Common myeloid progenitor, CD34-positive (primary cell): ENCODE results near the gene PSTPIP1.

ENCODE experiments used
- CTCF ChIA-PET: fragments of 350-600 bp; sonication (Branson Sonifier 250); formaldehyde crosslinking; loops from one replicate; lab custom pipeline; 2021; ENCODE audit warnings: antibody characterized with exemption; lab: Charles Lee
- POLR2A ChIA-PET: fragments of 350-600 bp; sonication (Branson Sonifier 250); formaldehyde crosslinking; loops from one replicate; lab custom pipeline; 2021; ENCODE audit warnings: antibody characterized with exemption; lab: Charles Lee
- DNase-seq, 3 donors: peaks; one replicate each; pipeline versions ENCODE4 v3.0.0 to v3.0.0-alpha.2; 2013
- H3K27ac ChIP-seq, 2 experiments: 1 replicate in 1 of 2; 2 replicates in 1 of 2; pipeline ENCODE4 v1.7.0; 2013; ENCODE audit warnings: inconsistent platforms in 2 of 2, low read length in 2 of 2, mild to moderate bottlenecking in 2 of 2, low read depth in 1 of 2, moderate library complexity in 1 of 2; ENCODE audit not compliant: severe bottlenecking in 2 of 2, insufficient read depth in 1 of 2, poor library complexity in 1 of 2
- H3K27me3 ChIP-seq, 5 experiments: replicated peaks in 2 of 5; 1 replicate in 3 of 5; 2 replicates in 2 of 5; pipeline versions ENCODE4 v1.6.1 to v1.7.0; 2013; ENCODE audit warnings: low read length in 4 of 5, mild to moderate bottlenecking in 2 of 5, moderate library complexity in 2 of 5, inconsistent platforms in 1 of 5; ENCODE audit not compliant: insufficient read depth in 5 of 5, control insufficient read depth in 4 of 5
- H3K36me3 ChIP-seq, 4 experiments: 1 replicate in 2 of 4; 2 replicates in 2 of 4; pipeline versions ENCODE4 v1.6.1 to v1.7.0; 2013; ENCODE audit warnings: low read length in 3 of 4, control low read depth in 1 of 4, mild to moderate bottlenecking in 1 of 4; ENCODE audit not compliant: control insufficient read depth in 4 of 4, insufficient read depth in 4 of 4
- H3K4me1 ChIP-seq, 4 experiments: 1 replicate in 3 of 4; 2 replicates in 1 of 4; pipeline versions ENCODE4 v1.6.1 to v1.7.1; 2013; ENCODE audit warnings: low read length in 3 of 4, mild to moderate bottlenecking in 3 of 4, control low read depth in 1 of 4, inconsistent platforms in 1 of 4, moderate library complexity in 1 of 4; ENCODE audit not compliant: control insufficient read depth in 4 of 4, insufficient read depth in 4 of 4; ENCODE audit errors: control extremely low read depth in 1 of 4
- H3K4me3 ChIP-seq, 7 experiments: 1 replicate in 4 of 7; 2 replicates in 3 of 7; pipeline versions ENCODE4 v1.5.1 to v1.7.0; 2013; ENCODE audit warnings: mild to moderate bottlenecking in 7 of 7, low read length in 6 of 7, moderate library complexity in 6 of 7, inconsistent platforms in 2 of 7, low read depth in 2 of 7, control low read depth in 1 of 7; ENCODE audit not compliant: insufficient read depth in 4 of 7, control insufficient read depth in 1 of 7; ENCODE audit errors: extremely low read depth in 1 of 7
- H3K9me3 ChIP-seq, 5 experiments: 1 replicate in 4 of 5; 2 replicates in 1 of 5; pipeline versions ENCODE4 v1.6.1 to v1.7.1; 2013; ENCODE audit warnings: low read length in 4 of 5, mild to moderate bottlenecking in 2 of 5, inconsistent platforms in 1 of 5, low read depth in 1 of 5, moderate library complexity in 1 of 5; ENCODE audit not compliant: control insufficient read depth in 4 of 5, insufficient read depth in 2 of 5; ENCODE audit errors: control extremely low read depth in 1 of 5
- WGBS: methylation state at CpG from one replicate; pipeline ENCODE4 v1.1.5; 2013; ENCODE audit not compliant: insufficient coverage; 5-methylcytosine and 5-hydroxymethylcytosine counted together

The PSTPIP1 gene

DNA sequence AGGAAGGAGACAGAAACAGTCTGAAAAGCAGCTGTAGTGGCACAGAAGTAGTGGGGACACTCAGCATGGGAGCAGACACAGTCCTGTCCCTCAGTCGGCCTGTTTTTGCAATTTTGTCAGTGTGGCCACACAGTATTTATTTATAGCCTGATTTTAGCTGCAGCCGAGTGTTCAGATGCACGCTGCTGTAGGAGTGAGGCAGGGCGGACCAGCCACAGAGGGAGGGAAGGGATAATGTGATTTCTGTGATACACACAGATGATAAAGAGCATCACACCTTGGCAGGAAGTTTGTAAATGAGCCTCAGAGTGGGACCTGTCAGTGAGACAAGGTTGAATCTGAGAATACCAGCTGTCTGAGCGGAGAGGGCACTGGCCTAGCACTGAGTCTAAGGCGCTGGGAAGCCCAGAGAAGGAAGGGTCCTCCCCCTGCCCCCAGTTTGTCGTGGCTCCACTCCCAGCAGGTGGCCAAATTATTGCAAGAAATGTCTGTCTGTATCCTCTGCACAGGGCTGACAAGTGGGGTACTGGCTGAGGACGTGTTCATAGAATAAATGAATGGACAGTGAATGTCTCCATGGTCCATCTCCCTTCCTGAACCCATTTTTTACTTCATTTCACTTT lies 3.8 kb downstream of the PSTPIP1 start:
- no peak overlapping the region for H3K4me3 ChIP-seq
- ChIA-PET POLR2A (no interaction called here), CTCF (interaction anchor here (0.7 to 1.7 kb wide), 5 partner anchors 14 to 32 kb away, joined by 3 to 5 read pairs (median 4); no protein-coding TSS in a partner anchor)
- no peaks in the 10 kb centered on the region for H3K27me3 ChIP-seq
- no peaks in the 10 kb centered on the region for H3K9me3 ChIP-seq
- H3K27ac ChIP-seq, result no peak overlapping the region
- WGBS, result 90% methylated on average over 7 of the region's 8 CpGs
- H3K36me3 ChIP-seq, result peaks cover 0 to 4% (median under 1%) of the 10 kb centered on the region in 4 experiments
- peaks cover 5 to 93% (median 58%) of the 10 kb centered on the region in 4 experiments for H3K4me1 ChIP-seq
- no peak for DNase-seq

DNA sequence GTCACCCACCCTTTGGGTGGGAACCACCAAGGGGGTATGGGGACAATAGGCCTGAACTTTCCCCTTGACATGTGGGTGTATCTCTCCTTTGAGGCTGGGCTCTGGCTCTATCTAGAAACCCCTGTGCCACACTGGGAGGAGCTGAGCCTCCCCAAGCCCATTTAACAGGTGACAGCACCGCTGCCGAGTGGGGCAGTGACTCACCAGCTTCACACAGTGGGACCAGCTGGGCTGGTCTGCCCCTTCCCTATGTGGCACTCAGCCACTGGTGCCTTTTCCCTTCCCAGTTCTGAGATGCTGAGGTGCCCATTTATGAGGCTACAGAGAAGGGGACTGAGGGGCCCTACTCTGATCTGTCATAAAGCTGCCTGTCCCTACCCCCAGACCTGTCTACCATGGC lies 5.1 kb downstream of the PSTPIP1 start:
- H3K36me3 ChIP-seq, result peaks cover 0 to 4% (median under 1%) of the 10 kb centered on the region in 4 experiments
- DNase-seq, result no peak
- no peaks in the 10 kb centered on the region for H3K9me3 ChIP-seq
- WGBS, result 100% methylated on average over 2 of the region's 2 CpGs
- no peaks in the 10 kb centered on the region for H3K27me3 ChIP-seq
- H3K4me3 ChIP-seq, result no peak overlapping the region
- peaks cover 5 to 92% (median 52%) of the 10 kb centered on the region in 4 experiments for H3K4me1 ChIP-seq
- ChIA-PET CTCF (no interaction called here), POLR2A (no interaction called here)
- no peak overlapping the region for H3K27ac ChIP-seq

DNA sequence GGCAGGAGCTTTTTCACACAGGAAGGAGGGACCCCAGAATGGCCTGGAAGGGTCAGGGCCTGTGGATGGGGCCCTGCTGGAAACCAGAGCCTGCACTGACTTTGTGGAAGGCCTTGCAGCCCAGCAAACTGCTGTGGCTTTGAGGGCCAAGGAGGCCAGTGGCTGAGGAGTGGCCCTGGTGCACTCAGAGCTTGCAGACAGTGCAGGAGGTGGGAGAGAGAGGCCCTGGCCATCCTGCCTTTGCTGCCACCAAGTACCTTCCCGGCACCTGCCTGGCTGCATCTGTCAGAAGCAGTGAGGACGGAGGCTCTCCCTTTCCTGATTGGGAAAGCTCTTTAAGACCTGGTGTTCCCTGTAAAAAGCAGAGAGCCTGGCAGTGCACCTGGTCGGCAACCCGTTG lies 6.4 kb downstream of the PSTPIP1 start:
- ChIA-PET CTCF (interaction anchor here (0.6 to 1.2 kb wide), 4 partner anchors 12 to 1239 kb away, joined by 3 to 4 read pairs (median 3); no protein-coding TSS in a partner anchor), POLR2A (no interaction called here)
- WGBS, result 96% methylated on average over 4 of the region's 4 CpGs
- Histone ChIP-seq H3K4me1 (peaks cover 2 to 79% (median 38%) of the 10 kb centered on the region in 4 experiments), H3K9me3 (no peaks in the 10 kb centered on the region), H3K4me3 (no peak overlapping the region), H3K27ac (no peak overlapping the region), H3K27me3 (no peaks in the 10 kb centered on the region), H3K36me3 (peaks cover 0 to 4% (median under 1%) of the 10 kb centered on the region in 4 experiments)
- no peak for DNase-seq

GRCh38 chr15:77001966-77002365 lies 7.0 kb downstream of the PSTPIP1 start:
- Histone ChIP-seq H3K4me3 (no peak overlapping the region), H3K27me3 (no peaks in the 10 kb centered on the region), H3K36me3 (peaks cover 0 to 4% (median 2%) of the 10 kb centered on the region in 4 experiments), H3K27ac (peak overlapping the region in 1 of 2 experiments; percentile 39), H3K9me3 (no peaks in the 10 kb centered on the region), H3K4me1 (peaks cover 2 to 73% (median 32%) of the 10 kb centered on the region in 4 experiments)
- 95% methylated on average over 3 of the region's 4 CpGs for WGBS
- CTCF ChIA-PET, result interaction anchor here (0.6 to 1.2 kb wide), 4 partner anchors 12 to 1239 kb away, joined by 3 to 4 read pairs (median 3); no protein-coding TSS in a partner anchor
- POLR2A ChIA-PET, result no interaction called here
- no peak for DNase-seq

GRCh38 chr15:77002436-77002835 lies 7.5 kb downstream of the PSTPIP1 start:
- Histone ChIP-seq H3K9me3 (no peaks in the 10 kb centered on the region), H3K4me3 (no peak overlapping the region), H3K27ac (peak overlapping the region in 1 of 2 experiments; percentile 39), H3K36me3 (peaks cover 0 to 5% (median 3%) of the 10 kb centered on the region in 4 experiments), H3K27me3 (no peaks in the 10 kb centered on the region), H3K4me1 (peaks cover 2 to 68% (median 30%) of the 10 kb centered on the region in 4 experiments)
- DNase-seq, result peak in 2 of 3 donors; percentile 18 to 22
- CTCF ChIA-PET, result interaction anchor here (1.0 kb wide), 1 partner anchor 21 kb away, joined by 3 read pairs; no protein-coding TSS in a partner anchor
- POLR2A ChIA-PET, result no interaction called here
- WGBS, result 27% methylated on average over 2 of the region's 7 CpGs

DNA sequence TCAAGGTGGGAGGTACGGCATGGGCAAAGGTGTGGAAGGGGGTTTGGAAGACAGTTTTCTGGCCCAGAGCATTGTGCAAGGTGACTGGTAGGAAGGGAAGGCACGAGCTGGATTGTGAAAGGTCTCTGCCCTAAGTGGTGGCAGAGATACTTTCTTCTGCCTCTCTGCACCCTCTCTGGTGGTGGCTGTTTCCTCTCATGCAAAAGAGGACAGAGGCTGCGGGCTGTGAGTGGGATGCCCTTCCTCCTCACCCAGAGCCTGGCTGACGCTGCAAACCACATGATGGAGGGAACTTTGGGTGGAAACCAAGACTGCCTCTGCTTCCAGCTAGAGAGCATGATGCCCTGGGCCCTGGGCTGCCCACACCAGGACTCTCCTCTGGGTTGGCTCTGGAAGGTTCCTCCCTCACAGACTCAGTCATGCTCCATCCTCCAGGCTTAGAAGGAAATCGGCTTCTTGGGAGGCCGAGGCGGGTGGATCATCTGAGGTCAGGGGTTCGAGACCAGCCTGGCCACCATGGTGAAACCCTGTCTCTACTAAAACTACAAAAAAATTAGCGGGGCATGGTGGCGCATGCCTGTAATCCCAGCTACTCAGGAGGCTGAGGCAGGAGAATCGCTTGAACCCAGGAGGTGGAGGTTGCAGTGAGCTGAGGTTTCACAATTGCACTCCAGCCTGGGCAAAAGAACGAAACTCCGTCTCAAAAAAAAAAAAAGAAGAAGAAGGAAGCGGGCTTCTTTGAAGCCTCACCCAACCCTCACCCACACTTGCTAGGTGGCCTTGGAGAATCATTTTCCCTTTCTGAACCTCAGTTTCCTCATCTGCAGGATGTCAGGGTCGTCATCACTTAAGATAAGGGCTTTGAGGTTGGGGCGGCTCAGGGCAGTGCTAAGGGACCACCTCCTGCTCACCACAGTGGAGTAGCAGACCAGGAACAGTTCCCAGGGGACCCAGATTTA lies 8.3 kb downstream of the PSTPIP1 start:
- CTCF ChIA-PET, result interaction anchor here (1.0 kb wide), 1 partner anchor 20 kb away, joined by 3 read pairs; no protein-coding TSS in a partner anchor

More for the DNA sequence above, 8.3 kb downstream of the PSTPIP1 start:
- POLR2A ChIA-PET, result no interaction called here
- Histone ChIP-seq H3K27ac (peak overlapping the region in 1 of 2 experiments; percentile 39), H3K4me3 (peak overlapping the region in 2 of 7 experiments; percentile 31 to 38), H3K9me3 (no peaks in the 10 kb centered on the region), H3K36me3 (peaks cover 2 to 5% (median 3%) of the 10 kb centered on the region in 4 experiments), H3K27me3 (no peaks in the 10 kb centered on the region), H3K4me1 (peaks cover 2 to 60% (median 28%) of the 10 kb centered on the region in 4 experiments)
- WGBS, result 48% methylated on average over 12 of the region's 16 CpGs
- peak; percentile 29 to 73 (median 71) for DNase-seq
